Activated CD4-positive, alpha-beta T cell treated with anti-CD3 and anti-CD28 coated beads, Interleukin-2, amount 50 U/mL, for 4 hours (primary cell): ENCODE data around the gene CRABP2.

Experiments
- DNase-seq, 2 experiments: peaks; one replicate each; pipeline ENCODE4 v3.0.0-alpha.2; 2020

CRABP2 gene

DNA sequence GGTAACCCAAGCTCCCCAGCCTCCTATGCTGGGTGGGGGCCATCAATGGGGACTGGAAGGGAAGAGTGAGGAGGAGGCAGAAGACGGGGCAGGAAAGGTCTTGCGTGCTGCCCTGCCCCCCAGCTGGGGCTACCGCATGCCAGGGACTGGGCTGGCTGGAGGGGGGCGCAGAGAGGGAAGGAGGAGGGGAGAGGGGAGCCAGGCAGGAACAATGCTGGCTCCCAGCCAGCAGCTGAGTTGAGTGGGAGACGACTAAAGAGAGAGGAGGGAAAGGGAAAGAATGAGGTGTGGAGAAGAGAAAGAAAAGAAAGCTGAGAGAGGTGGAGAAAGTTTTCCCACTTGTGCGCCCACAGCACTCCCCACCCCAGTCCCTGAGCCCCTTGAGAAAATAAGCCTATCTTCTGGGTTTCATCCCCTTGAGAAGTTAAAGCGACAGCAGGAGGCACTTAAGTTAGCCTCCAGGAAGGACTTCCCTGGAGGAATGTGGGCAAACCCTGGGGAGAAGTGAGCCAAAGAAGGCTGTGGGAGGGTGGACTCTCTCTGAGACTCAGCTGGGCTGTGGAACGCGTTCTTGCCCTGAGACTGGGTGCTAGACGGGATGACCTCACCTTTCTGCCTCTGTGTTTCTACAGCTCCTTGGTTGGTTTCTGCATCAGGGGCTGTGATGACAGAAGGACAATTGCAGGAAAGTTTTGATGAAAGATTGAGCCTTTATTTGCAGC lies 15.3 kb downstream of the CRABP2 start:
- DNase-seq = no peak

DNA sequence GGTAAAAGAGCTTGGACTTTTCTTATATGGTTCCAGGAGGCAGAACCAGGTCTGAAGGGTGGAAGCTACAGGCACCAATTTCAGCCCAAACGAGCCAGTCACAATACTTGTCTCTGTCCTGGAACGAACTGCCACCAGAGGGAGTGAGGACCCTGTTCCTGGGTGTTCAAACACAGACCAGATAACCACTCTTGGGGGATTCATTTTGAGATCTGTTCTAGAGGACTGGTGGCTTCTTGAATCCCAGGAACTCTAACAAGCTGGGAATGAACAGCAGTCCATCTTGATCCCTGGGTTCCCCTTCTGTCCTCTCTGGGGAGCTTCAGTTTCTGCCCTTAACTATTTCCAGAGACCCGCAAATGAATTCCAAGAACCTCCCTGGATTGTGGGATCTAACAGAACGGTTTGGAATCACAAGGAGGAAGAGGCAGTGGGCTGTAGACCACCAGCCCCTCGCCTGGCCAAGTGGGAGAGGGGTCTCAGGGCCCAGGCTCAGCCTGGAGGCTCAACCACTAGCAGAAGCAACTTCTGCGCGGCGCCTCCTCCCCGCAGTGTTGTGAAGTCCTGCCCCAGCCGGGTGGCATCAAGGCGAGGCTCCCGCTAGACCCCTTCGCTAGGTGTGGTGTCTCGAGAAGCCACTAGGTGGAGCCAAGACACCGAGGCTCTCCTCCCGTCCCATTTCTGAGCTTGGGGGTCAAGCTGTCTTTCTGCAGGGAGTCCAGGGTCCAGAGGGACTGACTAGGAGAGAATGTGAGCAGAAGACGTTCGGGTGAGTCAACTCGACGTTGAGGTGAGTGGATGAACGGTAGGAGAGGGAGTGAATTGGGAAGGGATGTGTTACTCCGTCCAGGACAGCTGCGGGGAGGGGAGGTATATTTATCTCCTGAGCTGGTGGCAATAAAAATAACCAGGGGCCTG lies 16.1 kb downstream of the CRABP2 start:
- peak; percentile 71 to 72 for DNase-seq

DNA sequence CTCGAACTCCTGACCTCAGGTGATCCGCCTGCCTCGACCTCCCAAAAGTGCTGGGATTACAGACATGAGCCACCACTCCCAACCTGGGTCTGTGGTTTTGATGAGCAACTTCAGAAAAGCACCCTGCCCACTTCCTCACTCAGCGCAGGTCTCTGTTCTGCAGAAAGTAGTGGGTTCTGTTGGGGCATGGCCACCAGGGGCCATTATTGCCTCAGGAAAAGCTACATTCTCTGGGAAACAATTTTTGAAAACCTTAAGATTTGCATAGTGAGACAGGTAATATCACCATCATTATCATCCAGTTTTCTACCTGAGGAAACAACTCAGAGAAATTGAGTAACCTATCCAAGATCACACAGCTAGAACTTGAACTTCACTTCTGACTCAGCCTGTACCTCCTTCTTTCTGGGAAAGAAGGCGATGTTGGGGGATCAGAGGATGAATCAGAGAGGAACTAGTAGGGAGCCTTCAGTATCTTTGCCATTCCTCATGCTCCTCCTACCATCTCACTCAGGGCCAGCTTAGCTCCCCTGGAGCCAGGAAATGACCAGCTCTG lies 21.1 kb downstream of the CRABP2 start:
- no peak for DNase-seq

DNA sequence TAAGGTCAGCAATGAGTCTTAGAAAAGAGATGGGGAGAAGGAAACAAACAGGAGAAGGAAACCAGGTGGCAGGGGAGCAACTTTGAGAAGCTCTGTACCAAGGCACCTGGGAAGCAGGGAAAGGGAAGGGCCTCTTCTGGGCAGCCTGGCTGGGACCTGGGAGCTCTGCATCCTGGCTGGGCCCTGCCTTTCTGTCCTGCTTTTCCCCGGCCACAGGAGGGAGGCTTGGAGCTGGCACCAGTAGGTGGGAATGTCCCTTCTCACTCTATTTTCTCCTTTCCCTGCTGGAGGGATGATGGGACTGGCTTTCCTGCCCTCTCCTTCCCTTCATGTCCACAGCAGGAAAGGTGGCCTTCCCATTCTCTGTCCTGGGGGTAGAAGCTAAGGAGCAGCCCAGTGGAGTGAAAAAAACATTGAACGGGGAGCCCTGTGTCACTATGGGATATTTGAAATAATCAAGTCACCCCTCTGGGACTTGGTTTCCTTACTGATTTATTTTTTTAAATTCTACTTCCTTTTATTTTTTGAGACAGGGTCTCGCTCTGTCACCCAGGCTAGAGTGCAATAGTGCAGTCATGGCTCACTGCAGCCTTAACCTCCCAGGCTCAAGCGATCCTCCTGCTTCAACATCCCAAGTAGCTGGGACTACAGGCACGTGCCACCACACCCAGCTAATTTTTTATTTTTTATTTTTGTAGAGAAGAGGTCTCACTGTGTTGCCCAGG lies 23.1 kb downstream of the CRABP2 start:
- DNase-seq = no peak

DNA sequence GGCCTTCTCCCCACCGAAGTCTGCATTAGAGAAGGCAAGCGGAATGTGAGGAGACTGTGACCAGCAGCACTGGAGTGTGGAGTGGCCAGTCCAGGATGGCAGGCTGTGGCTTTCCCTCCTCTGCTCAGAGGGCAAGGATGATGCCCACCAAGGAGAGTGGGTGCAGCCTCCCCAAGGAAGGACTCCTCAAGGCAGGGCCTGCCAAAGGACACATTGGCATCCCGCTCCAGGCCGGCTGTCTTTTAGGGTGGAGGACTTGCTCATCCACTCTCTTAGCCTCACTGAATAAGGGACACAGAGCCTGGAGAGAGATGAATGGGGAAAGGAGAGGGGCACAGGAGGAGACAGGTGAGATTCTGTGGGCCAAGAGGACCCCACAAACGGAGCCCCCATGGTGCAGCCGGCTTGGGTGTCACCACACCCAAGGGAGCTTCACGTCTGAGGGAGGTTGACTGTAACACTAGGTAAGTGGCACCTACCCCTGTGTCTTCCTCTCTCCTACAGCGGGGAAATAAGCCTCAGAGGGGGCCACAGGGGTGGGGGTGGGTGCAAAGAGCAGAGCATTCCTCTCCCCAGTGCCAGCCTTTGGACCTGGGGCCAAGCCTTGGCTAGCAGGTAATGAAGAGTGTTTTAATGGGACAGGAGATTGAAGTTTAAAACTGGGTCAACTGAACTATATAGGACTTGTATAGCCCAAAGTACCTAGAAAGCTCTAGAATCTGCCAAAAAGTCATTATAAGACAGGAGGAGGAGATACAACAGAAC lies 24.0 kb downstream of the CRABP2 start:
- no peak for DNase-seq

DNA sequence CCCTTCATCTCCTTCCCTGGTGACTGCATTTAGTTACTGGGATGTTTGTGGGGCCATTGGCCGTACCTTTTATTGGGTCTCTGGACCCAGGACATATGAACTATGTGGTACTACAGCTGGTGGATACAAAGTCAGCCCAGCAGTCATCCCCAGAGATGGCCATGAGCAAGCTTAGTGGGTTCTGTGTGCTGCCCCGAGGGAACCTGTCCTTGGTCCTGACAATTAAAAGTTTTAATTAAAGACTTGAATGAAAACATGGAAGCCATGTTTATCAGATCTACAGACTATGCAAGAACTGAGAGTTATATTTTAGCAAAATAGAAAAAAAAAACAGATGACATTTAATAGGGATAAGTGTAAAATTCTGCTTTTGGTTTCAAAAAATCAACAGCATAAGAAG lies 25.3 kb downstream of the CRABP2 start:
- DNase-seq = no peak

DNA sequence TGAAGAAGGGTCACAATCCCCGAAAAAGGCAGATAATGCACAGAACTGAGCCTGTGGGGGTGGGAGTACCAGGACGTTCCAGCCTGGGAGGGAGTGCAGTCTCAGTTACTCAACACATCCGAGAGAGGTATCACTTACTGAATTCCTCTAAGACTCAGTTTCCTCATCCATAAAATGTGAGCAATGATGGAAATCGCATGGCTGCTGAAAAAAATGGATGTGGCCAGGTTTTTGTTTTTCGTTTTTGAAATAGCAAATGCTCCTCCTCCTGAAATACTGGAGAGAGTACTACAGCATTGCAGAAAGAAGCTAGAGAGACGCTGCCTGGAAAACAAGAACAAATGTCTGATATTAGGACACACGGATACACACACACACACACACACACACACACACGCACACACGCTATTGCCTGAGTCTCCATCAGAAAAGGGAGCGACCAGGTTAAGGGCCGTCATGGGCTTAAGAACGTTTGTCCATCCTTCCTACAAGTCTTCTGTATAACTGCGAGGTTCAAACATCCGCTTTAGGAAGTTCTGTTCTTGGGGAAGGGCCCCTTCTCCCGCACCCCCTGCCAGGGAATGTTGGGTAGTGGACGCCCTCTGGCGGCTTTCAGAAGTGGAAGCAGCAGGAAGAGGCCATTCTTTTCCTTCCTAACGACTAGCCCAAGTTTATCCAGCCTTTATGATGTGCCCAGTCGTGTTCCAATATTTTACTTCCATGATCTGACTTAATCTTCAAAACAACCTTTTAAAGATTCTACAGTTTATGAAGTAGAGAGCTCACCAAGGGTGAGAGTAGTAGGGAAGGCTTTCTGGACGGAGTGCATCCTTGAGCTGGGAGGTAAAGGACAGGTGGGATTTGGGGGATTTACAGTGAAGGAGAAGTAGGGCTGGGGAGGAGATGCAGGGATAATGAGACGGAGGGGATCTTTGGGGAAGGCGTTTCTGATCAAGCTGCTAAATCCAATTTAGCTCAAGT lies 27.5 kb downstream of the CRABP2 start:
- DNase-seq = no peak

DNA sequence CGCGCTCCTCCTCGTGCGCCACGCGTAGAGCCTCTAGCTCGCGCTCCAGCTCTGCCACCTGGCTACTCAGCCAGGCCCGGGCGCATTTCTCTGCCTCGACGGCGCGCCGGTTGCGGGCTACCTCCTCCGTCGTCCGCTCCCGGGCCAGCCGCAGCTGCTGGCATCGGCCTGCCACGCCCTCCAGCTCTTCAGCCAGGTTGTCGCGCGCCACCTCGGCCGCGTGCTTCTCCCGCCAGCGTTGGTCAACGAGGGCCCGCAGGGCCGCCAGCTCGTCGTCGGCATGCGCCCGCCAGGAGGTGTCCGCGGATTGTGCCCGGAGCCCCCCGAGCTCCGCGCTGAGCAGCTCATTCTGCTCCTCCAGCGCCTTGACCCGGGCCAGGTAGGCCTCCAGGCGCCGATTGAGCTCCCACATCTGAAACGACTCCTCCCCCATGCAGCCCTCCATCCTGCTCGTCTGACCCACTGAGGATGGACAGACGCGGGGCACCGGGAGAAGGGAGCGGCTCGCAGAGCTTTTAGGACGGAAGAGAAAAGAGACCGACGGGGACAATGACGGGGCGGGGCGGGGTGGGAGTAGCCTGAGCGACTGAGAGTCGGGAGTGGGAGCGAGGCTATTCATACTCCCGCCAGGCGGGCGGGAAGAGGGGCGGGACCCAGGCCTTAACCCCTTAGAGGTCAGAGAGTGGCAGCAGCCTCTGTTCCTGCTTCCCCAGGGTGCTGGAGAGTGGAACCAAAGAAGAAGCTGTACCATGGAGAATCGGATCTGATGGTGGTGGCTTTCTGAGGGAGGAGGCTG lies 28.4 kb downstream of the CRABP2 start, which contains the start of gene NES:
Gene NES (minus strand): TSS at position 588 of the 796 bp plus-strand sequence. CDS start 143 bp downstream, at position 445.
- DNase-seq = no peak

DNA sequence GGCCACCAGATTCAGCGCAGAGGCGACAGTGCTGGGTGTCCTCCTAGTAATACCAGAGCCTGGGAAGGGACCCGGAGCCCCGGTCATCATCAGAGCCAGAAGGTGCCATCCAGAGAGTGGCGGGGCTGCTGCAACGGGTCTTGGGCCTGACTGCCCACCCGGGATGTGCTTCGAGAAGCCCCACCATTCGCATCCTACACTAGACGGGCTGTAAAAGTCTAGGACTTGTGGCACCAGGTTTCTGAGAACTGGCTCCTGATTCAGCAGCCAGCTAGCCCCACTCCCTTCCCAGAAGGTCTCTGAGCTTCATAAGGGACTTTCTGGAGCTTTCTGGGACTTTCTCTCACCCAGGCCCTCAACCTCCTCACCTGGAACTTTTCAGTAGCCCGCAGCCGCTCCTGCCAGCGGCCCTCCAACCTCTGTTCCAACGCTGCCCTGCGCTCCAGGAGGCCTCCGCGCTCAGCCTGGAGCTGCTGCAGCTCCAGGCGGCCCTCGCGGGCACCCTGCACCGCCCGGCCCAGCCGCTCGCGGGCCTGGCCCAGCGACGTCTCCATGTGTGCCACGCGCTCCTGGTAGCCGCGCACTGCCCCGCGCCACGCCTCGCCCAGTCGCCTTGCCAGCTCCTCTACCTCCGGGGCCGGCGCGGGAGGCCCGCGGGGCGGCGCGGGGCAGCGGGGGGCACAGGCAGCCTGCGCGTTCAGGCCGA lies 29.1 kb downstream of the CRABP2 start:
- DNase-seq = no peak

DNA sequence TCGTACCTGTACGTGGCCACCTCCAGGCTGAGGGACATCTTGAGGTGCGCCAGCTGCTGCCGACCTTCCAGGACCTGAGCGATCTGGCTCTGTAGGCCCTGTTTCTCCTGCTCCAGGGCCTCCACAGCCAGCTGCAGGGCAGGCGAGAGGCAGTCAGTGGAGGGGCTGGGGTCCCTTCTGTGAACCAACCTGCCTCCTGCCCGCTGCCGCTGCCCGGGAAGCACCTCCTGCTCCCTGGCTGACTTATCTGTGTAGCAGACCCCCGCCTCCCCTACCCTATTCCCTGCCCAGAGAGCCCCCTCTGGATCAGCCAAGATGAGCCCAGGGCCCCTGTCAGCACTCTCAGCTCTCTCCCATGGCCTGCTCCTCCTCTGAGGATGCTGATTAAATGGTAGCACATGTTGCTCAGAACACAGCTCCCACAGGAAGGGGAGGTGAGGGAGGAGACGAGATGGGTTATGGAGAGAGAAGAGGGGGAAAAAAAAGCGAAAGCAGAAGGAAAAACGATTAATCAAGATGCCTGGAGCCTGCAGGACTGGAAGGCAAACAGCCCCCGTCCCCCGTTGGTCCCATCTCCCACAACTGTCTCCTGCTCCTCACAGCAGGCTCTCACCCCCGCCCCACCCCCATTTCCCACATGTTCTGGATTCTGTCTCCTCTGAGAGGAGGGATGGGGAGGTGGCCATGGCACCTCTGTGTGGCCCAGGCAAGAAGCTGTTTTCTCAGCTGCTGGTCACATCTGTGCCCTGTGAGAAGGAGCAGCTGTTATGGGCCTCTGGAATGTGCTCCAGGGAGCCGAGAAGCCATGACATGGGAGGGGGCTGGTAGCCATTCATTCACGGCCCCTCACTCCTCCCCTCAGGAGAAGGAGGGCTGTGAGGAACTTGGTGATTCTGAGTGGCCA lies 29.9 kb downstream of the CRABP2 start:
- DNase-seq = no peak

DNA sequence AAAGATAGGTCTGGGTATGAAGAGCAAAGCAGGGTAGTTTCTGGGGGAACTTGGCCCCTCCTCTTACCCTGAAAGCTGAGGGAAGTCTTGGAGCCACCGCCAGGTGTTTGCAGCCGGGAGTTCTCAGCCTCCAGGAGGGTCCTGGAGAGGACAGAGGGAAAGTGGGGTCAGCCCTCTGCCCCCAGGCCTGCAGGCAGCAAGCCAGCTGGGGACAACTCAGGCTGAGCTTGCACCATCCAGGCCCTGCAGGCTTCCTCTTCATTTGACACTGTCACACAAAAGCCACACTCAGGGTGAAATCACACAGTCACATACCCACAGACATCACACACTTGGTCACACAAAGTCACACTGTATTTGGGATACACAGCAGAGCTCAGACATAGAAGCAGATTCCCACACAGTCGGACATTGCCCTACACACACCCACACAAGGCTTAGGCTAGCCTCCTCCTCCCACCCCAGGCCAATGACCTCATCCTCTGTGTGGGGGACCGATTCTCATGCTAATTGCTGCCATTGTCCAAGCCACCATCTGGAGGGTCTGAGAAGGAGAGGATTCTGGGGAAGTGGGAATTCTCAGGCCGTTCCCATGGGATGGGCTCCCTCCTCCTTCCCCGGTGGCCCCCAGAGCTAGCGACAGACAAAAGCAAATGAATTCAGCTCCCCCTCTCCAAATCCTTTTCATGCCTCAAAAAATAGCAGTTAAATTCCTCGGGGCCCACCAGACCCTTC lies 31.8 kb downstream of the CRABP2 start:
- DNase-seq = no peak

DNA sequence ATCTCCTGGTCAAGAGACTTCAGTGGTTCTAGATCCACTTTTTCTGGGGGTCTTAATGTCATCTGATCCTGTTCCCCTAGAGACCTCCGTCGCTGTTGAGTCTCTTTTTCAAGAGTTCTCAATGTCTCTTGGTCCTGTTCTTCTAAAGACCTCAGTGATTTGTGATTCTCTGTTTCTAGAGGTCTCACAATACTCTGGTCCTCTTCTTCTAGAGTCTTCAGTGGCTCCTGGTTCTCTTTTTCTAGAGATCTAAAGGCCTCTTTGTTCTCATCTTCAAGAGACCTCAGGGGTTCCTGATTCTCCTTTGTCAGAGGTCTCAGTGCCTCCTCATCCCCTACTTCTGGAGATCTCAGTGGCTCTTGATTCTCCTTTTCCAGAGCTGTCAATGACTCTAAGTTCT lies 33.6 kb downstream of the CRABP2 start:
- no peak for DNase-seq

DNA sequence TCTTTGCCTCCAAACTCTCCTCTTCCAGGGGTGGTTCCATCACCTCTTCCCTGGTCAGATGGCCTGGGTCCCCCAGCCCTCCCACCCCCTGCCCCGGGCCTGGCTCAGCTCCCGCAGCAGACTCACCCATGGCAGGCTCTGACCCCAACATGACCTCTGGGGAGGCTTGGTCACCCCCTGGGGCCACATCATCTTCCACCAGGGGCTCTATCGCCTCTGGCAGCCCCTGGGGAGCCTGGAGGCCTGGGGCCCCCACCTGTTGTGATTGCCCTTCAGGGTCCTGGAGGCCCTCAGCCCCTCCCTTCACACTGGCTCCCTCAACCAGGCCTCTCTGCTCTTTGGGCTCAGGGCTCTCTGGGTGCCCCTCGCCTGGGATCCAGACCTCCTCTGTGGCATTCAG lies 34.6 kb downstream of the CRABP2 start:
- DNase-seq = no peak

DNA sequence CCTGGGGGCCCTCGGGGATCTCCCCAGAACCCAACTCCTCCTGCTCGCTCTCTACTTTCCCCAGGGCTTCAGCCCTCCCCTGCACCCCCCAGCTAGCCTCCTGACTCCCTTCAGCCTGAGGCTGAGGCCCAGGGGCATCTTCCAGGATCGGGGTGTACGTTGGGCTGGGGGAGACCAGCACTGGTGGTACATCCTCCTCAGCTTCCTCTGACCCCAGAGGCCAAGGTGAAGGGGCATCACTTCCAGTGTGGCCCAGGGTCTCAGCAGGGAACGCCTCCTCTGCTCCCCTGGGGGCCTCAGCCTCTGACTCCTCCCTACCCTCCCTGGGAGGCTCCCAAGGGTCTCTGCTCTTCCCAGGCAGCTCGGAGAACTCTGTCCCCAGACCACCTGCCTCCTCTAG lies 35.0 kb downstream of the CRABP2 start:
- DNase-seq = no peak

DNA sequence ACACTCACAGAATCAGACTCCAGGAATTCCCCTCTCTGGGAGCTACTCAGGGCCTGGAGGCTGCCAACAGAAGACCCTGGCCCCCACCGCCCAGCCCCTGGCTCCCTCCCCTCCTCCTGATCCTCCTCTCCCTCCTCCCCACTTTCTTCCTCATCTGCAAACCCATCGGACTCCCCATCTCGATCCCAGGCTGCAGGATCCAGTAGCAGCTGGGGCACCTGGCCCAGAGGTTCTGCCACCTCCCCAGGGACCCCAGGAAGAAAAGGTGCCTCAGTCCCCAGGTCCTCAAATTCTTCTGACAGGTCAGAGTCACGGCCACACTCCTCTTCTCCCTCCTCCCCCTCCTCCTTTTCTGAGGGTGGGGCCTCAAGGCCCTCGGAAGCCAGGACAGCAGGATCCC lies 35.6 kb downstream of the CRABP2 start:
- DNase-seq = no peak

DNA sequence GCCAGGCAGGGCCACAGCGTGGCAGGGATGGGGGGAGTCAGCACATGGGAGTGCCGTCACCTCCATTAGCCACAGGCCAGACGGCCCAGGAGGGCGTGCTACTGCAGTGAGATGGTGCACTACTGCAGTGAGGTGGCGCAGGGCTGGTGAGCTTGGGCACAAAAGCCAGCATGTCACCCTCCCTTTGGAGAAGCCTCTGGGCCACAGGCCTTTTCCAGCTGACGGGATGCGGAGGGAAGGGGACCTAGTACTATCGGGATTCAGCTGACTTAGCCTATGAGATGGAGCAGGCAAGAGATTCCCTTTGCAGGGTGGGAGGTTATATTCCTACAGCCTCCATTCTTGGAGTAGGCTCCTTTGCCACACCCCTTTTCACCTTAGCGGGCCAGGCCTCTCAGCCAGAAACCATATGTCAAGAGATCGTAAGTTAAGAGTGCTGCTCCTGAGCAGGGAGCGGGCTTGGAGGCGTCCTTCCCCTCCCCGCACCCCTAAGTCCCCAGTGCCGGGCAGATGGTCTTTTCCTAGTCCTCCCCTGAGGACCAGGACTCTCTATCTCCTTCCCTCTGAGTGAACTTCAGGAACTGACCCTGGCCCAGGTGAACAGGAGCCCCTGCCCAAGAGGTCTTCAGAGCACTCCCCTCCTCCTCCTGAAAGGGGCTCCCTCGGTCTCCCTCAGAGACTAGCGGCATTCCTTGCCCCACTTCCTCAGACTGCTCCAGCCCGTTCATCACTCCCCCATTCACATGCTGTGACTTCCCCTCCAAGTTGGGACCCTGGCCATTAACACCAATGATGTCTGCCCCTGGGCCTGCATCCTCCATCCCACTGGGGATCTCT lies 36.4 kb downstream of the CRABP2 start:
- no peak for DNase-seq
